Measurements from ENCODE around the gene LARP7. TPM values are rescaled to one million over a fixed set of nuclear protein-coding genes. Genes with fewer than 3 reads are reported as not detected.

LARP7 gene
- total RNA-seq, 1 experiment from 2014 or later: 39.5 TPM

DNA sequence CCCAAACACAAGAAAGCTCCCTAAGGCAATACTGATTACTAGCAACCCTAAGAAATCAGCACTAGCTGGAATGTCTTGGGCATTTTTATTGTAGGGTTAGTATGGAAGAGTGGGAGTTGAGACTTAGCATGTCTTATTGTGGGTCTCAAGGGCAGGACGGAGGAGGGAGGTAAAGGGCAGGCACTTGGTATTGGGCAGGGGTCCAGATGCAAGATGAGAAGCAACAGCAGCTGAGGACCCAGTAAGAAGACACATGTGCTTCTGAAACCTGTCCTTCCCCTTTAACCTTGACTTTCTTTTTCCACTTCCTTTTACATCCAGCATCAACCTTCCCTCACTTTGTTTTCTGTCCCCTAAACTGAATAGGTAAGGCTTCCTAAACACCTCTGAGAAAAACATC is 37.4 kb downstream of the LARP7 start:
- no peaks in the 10 kb centered on the region for H4K20me1 ChIP-seq (ENCODE audit: insufficient read depth)
- no peak overlapping the region for H3K4me2 ChIP-seq (ENCODE audit: low read length)
- no peaks in the 10 kb centered on the region for H3K4me1 ChIP-seq (ENCODE audit: control insufficient read depth in 1 of 2, insufficient read depth in 2 of 2, low read length in 2 of 2)
- no peaks in the 10 kb centered on the region for H3K79me2 ChIP-seq (ENCODE audit: insufficient read depth, low read length)
- no peaks in the 10 kb centered on the region for H3K36me3 ChIP-seq (ENCODE audit: control insufficient read depth in 1 of 2, insufficient read depth in 2 of 2, low read length in 2 of 2)
- H3K9me3 ChIP-seq (ENCODE audit: control insufficient read depth in 1 of 2, insufficient read depth in 1 of 2, low read depth in 1 of 2, low read length in 2 of 2): no peaks in the 10 kb centered on the region
- intact Hi-C loops (cut with micrococcal nuclease): no loop called here
- RAD21 ChIA-PET (ENCODE audit: low non-redundant PET in 1 of 2, low total read pairs in 2 of 2, uncharacterized antibody in 2 of 2, unreplicated experiment in 2 of 2): no interaction called here
- no peak overlapping the region for H3K9ac ChIP-seq (ENCODE audit: low read length)
- CTCF ChIA-PET: no interaction called here
- ATAC-seq (no peak), DNase-seq (ENCODE audit: low read depth, low spot score) (no peak)
- no TSS peak for BruUV-seq (replicated peaks)
- H2AFZ ChIP-seq (ENCODE audit: low read depth, low read length, poor library complexity, severe bottlenecking): no peak overlapping the region
- no peaks in the 10 kb centered on the region for H3K27me3 ChIP-seq (ENCODE audit: insufficient read depth, low read length)
- H3K4me3 ChIP-seq (replicated peaks in 1 of 2; ENCODE audit: low read depth in 1 of 2, low read length in 2 of 2): no peak overlapping the region
- no peak overlapping the region for H3K27ac ChIP-seq (ENCODE audit: low read depth, low read length)
- POLR2A ChIA-PET: no interaction called here
- TF ChIP-seq, protein P1, sequence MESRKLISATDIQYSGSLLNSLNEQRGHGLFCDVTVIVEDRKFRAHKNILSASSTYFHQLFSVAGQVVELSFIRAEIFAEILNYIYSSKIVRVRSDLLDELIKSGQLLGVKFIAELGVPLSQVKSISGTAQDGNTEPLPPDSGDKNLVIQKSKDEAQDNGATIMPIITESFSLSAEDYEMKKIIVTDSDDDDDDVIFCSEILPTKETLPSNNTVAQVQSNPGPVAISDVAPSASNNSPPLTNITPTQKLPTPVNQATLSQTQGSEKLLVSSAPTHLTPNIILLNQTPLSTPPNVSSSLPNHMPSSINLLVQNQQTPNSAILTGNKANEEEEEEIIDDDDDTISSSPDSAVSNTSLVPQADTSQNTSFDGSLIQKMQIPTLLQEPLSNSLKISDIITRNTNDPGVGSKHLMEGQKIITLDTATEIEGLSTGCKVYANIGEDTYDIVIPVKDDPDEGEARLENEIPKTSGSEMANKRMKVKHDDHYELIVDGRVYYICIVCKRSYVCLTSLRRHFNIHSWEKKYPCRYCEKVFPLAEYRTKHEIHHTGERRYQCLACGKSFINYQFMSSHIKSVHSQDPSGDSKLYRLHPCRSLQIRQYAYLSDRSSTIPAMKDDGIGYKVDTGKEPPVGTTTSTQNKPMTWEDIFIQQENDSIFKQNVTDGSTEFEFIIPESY (IDR thresholded peaks at IDR 0.05; ENCODE audit: extremely low read depth, insufficient replicate concordance, low read length): no peak
- TF ChIP-seq YY1 (IDR thresholded peaks at IDR 0.05; ENCODE audit: extremely low read depth, insufficient replicate concordance, low read depth, low read length) (no peak), POLR2AphosphoS5 (IDR thresholded peaks at IDR 0.05; ENCODE audit: low read depth, low read length) (no peak), EZH2 (IDR thresholded peaks at IDR 0.05) (no peak), JUND (IDR thresholded peaks at IDR 0.05) (no peak), ELF1 (IDR thresholded peaks at IDR 0.05; ENCODE audit: borderline replicate concordance, low read depth) (no peak), ZFX (IDR thresholded peaks at IDR 0.05) (no peak), SIN3A (IDR thresholded peaks at IDR 0.05; ENCODE audit: low read depth) (no peak), CEBPB (IDR thresholded peaks at IDR 0.05; ENCODE audit: low read depth) (no peak), SRF (IDR thresholded peaks at IDR 0.05; ENCODE audit: low read depth) (no peak), FOSL1 (IDR thresholded peaks at IDR 0.05; ENCODE audit: low read depth) (no peak)
- TF ChIP-seq, protein P2, sequence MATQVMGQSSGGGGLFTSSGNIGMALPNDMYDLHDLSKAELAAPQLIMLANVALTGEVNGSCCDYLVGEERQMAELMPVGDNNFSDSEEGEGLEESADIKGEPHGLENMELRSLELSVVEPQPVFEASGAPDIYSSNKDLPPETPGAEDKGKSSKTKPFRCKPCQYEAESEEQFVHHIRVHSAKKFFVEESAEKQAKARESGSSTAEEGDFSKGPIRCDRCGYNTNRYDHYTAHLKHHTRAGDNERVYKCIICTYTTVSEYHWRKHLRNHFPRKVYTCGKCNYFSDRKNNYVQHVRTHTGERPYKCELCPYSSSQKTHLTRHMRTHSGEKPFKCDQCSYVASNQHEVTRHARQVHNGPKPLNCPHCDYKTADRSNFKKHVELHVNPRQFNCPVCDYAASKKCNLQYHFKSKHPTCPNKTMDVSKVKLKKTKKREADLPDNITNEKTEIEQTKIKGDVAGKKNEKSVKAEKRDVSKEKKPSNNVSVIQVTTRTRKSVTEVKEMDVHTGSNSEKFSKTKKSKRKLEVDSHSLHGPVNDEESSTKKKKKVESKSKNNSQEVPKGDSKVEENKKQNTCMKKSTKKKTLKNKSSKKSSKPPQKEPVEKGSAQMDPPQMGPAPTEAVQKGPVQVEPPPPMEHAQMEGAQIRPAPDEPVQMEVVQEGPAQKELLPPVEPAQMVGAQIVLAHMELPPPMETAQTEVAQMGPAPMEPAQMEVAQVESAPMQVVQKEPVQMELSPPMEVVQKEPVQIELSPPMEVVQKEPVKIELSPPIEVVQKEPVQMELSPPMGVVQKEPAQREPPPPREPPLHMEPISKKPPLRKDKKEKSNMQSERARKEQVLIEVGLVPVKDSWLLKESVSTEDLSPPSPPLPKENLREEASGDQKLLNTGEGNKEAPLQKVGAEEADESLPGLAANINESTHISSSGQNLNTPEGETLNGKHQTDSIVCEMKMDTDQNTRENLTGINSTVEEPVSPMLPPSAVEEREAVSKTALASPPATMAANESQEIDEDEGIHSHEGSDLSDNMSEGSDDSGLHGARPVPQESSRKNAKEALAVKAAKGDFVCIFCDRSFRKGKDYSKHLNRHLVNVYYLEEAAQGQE (IDR thresholded peaks at IDR 0.05; ENCODE audit: low read depth): no peak
- TF ChIP-seq, protein P3, sequence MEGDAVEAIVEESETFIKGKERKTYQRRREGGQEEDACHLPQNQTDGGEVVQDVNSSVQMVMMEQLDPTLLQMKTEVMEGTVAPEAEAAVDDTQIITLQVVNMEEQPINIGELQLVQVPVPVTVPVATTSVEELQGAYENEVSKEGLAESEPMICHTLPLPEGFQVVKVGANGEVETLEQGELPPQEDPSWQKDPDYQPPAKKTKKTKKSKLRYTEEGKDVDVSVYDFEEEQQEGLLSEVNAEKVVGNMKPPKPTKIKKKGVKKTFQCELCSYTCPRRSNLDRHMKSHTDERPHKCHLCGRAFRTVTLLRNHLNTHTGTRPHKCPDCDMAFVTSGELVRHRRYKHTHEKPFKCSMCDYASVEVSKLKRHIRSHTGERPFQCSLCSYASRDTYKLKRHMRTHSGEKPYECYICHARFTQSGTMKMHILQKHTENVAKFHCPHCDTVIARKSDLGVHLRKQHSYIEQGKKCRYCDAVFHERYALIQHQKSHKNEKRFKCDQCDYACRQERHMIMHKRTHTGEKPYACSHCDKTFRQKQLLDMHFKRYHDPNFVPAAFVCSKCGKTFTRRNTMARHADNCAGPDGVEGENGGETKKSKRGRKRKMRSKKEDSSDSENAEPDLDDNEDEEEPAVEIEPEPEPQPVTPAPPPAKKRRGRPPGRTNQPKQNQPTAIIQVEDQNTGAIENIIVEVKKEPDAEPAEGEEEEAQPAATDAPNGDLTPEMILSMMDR (IDR thresholded peaks at IDR 0.05 in 2 of 3, conservative IDR thresholded peaks at IDR 0.05 in 1 of 3; ENCODE audit: borderline replicate concordance in 1 of 3, insufficient read depth in 1 of 3, low read depth in 2 of 3, low read length in 2 of 3): no peak
- TF ChIP-seq, protein P4, sequence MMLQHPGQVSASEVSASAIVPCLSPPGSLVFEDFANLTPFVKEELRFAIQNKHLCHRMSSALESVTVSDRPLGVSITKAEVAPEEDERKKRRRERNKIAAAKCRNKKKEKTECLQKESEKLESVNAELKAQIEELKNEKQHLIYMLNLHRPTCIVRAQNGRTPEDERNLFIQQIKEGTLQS (IDR thresholded peaks at IDR 0.05): no peak
- H3K9me2 ChIP-seq (ENCODE audit: insufficient read depth): no peaks in the 10 kb centered on the region
